NCI-H2081 (cell line): ENCODE measurements around the gene NFIB.

Source experiments
- DNase-seq, 2 experiments: peaks; one replicate each; lab custom pipeline; 2025; lab: John Stamatoyannopoulos, UW

NFIB gene

DNA sequence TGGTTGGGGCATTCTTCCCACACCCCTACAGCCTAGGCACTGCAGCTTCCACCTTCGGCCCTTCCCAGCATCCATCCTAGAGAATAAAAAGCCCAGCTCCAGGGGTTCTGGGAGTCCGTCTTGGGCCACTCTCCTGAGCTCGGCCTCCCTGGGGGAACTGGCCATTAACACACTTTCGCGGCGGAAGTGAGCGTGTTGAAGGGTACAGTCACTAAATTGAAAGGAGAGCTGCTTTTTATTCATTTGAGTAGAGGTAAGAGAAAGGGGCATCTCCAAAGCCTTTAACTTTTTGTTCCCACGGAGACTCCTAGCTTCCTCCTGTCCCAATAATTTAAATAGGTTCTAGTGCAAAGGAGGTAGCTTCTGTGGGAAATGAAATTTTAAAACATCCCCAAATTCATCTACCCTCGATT, 31.0 kb upstream of the NFIB start:
- peak in 1 of 2 experiments; percentile 49 for DNase-seq

GRCh38 chr9:14344053-14344524, 30.1 kb upstream of the NFIB start:
- peak; percentile 56 to 81 for DNase-seq

DNA sequence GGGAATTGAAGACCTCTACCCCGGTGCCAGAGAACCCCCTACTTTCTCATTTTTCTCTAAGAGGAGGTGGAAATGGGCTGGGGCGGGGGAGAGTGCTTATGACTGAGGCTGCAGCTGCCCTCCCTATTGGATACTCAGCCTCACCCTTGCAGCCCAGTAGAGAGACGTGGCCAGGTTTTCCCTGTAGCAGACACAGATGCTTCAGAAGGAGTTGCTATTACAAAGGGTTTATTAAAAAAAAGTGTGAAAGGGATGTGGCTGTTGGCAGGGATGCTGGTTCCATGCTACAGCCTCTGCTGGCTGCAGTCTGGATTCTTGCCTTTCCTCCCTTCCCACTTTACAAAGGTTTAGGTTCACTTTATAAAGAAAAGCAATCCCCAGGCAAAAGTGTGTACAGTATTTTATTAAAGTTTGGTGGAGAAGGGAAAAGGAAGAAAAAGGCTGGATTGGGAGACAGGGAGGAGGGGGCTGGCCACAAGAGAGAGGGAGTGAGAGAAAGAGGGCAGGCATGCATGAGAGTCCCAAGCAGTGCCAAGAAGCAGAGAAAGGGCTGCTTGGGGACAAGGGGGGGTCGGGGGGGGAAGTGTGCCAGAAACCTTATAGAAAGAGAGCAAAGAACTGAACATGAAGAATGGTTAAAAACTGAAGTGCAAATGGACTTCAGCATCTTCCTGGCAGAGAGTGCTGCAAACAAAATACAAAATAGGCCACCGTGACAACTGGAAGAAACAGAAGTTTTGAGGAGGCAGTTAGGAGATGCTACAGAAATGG, 29.5 kb upstream of the NFIB start:
- DNase-seq, result peak; percentile 20 to 46

GRCh38 chr9:14342736-14343135, 28.8 kb upstream of the NFIB start:
- no peak for DNase-seq

DNA sequence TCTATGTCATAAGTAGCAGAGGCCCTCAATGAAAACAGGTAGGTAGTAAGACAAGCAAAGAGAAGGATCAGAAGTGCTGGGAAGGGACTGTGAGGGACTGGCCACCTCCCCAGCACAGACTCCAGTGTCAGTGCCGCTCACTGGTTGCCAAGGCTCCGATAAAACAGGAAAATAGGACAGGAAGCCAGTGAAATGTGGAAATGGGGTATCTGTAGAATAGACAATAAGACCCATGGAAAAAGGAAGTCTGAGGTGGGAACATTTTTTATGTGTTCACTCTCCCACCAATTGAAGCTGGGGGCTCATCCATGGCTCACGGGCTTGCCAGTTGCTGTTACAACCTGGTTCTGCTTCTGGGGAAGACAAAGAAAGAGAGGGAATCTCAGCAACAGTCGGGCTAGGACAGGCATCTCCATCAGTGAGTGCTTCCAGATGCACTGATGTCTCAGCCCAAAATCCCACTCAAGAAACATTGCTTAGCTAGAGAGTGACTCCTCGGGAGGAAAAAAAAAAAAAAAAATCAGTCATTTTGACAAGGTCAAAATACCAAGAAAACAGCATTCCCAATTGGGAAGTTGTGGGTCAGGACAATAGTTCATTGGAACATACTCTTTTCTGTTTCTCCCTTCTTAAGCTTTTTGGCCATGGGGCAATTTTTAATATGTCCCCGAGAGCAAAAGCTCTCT, 27.6 kb upstream of the NFIB start:
- no peak for DNase-seq

GRCh38 chr9:14340994-14341393, 27.1 kb upstream of the NFIB start:
- DNase-seq, result no peak

DNA sequence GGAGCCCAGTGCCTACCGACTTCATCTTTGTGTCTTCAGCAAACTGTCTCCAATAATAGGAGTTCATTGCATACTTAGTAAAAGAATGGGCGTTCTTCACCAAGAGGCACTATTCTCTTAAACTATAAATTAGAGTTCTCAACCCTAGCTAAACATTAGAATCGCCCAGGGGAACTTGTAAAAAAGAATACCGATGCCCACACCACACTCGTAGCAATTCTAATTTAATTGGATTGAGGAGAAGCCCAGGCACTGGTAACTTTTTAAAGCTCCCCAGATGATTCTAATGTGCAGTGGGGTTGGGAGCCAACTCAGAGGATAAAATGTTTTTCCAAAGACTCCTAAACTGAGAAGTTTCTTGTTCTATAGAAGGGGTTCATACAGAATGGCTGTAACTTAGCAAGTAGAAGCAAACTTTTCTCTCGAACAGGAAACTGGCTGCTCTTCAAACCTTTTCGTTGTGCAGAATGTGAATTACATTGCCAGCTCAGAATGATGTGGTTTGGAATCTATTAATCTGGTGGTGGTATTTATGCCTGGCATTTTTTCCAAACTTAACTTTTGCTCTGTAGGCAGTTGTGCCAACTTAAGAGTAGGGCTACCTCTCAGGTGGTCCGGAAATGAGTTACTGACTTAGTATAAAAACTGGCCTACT, 26.4 kb upstream of the NFIB start:
- no peak for DNase-seq

GRCh38 chr9:14339746-14340145, 25.8 kb upstream of the NFIB start:
- DNase-seq, result no peak

DNA sequence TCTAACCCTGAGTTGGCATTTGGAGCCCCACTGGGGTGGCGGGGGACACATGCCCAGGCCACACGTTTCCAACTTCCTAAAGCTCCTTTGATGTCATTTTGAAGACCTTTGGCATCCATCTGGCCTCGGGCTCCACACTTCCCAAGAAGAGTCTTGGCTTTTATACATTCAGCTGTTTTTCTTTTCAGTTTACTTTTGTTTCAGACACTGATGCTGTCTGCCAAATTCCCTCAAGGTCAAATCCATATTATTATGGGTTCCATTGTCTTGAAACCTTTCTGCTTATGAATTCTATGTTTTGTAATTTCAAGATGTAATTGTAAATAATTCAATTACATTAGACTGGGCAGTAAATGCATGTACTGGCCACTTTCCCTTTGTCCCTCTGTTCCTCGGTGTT, 23.7 kb upstream of the NFIB start:
- DNase-seq, result no peak

GRCh38 chr9:14336244-14336643, 22.3 kb upstream of the NFIB start:
- DNase-seq, result no peak

DNA sequence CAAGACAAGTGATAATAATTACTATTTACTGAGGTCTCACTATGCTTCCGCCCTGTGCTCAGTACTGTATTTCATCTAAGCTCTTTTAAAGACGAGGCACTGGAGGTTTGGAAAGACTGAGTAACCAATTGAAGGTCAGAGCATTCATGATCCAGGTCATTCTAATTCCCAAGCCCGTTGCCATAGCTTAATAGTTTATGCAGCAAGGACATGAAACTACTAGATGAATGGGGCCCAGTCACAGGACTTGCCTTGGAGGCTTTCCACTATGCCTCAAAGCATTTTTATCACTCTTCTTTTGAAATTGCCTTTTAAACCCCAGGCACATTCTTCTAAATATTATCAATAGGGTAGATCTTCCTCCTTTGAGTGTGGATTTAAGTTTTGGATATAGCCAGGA, 17.2 kb upstream of the NFIB start:
- no peak for DNase-seq

DNA sequence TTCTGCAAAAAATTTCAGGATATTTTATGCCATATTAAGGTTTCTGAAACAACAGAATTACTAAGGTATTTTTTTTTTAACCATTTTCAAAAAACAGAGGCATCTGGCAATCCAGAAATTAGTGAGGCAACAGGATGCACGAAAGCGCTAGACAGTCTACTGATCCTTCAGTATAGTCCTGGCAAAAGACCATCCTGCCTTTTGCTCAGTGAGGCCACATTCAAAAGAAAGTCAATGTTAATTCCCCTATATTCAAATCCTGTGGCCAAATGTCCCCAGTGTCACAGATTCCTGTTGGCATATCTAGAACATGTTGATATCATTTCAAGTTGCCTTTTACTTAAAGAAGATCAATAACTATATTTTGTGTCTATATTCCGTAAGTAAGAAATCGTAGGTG, 13.1 kb upstream of the NFIB start:
- peak in 1 of 2 experiments; percentile 52 for DNase-seq

GRCh38 chr9:14326264-14326826, 12.4 kb upstream of the NFIB start:
- peak; percentile 93 to 99 for DNase-seq

GRCh38 chr9:14325147-14325546, 11.2 kb upstream of the NFIB start:
- peak in 1 of 2 experiments; percentile 61 for DNase-seq

DNA sequence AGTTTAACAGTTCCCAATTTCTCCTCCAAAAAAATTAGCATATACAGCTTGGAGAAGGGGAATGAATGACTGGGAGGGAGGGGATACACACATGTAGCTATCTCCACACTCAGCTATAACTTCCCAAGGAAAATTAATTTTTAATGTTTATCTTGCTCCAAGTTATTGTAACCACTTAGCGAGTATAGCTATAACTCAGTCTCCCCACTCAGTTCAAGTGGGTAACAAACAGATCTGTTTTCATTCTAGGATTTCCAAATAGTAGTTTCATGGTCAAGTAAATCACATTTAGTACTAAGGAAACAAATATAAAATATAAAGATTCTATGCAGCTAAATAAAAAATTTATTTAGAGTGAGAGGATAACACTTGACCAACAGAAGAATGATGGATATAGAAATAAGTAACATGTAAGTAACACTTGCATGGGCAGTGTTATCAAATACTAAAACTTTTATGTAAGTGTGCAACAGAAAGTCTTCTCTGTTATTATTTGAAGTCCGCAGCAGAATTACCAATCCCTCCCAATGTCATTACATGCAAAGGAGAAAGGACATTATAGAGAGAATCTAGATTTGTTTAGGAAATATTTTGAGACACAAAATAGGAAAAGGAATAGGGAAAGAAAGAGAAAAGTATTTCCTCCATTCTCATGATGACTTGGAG, 10.2 kb upstream of the NFIB start:
- no peak for DNase-seq

- peak in 1 of 2 experiments; percentile 82 for DNase-seq
Observed at GRCh38 chr9:14323083-14323971, 9.4 kb upstream of the NFIB start.

- peak; percentile 97 for DNase-seq
Observed at GRCh38 chr9:14322211-14323082, 8.5 kb upstream of the NFIB start.

DNA sequence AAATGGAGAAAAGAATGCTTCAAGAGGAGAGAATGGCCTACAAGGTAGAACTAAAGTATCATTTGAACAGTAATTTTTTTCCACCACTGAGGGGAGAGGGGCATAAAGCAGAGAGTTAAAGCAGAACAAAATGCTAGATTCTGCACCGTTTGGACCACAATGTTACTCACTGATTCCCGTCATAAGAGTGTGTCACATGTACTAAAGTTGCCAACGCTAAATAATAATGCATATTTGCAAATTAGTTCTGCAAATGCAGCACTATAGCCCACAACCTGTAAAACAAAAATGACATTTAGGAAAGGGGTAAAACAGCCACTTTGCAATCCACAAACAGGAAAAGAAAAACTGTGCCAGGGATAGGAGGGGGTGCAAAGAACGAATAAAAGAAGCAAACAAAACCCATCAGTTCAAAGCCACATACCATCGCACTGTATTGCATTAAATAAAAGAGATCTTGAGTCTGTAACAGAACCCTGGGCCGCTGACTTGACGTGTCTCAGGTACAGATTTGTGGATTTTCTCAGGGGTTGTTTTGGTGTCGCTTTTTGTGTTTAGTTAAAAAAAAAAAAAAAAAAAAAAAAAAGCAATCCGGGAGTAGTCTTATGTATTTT, 7.7 kb upstream of the NFIB start:
- DNase-seq, result no peak
